GM20431 (cell line): ENCODE results near the gene DLGAP4.
"Not testable (repeated sequence)": the region's sequence is repeated elsewhere in the genome, so short reads cannot be mapped to it uniquely, and the experiment has no call there.

Experiments
- in situ Hi-C: fragments of 300-500 bp; cut with MseI, MboI; formaldehyde crosslinking; loops from one replicate; pipeline ENCODE4 v1.15.0; 2020; ENCODE audit warnings: low sequenced_read_pairs; ENCODE audit not compliant: unreplicated experiment

The DLGAP4 gene

DNA sequence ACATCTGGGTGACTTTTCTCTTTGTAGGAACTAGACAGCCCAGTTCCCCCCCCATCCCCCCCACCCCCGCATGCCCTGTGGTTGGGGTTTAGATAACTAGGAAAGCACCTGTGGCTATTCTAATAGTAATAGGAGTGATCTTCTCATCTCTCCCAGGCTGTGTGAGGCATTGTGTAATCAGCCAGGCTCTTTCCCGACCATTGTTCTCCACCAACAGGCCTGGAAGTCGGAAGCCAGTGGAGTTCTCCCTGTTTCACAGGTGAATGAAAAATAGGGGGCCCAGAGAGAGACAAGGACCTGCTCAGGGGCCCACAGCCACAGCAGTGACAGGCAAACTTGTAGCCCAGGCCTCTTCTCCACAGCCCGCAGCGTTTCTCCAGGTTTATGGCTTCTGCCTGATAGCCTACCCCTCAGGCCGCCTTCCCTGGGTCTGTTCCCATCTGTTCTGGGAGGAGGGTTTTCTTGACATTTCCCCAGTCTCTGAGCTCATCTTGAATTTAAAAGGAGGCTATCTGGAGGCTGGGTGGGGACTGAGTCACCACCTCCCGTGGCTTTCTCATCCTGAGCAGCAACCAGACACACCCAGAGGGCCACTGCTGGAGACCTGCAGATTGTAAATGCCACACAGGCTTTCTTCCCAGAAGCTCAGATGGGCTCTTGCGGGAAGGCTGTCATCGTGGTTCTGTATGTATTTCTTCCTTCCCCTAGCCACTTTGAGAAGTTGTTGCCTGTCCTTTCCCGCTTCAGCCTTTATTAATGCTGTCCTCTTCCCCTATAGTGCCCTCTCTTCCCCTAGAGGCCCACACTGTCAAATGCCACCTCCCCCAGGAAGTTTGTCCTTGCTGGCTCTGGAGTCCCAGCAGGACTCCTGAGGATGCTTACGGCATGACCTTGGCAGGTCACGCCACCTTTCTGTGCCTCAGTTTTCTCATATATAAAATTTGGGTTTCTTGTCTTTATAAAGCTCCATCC is 159.3 kb downstream of the DLGAP4 start:
- in situ Hi-C loops: no loop called here

DNA sequence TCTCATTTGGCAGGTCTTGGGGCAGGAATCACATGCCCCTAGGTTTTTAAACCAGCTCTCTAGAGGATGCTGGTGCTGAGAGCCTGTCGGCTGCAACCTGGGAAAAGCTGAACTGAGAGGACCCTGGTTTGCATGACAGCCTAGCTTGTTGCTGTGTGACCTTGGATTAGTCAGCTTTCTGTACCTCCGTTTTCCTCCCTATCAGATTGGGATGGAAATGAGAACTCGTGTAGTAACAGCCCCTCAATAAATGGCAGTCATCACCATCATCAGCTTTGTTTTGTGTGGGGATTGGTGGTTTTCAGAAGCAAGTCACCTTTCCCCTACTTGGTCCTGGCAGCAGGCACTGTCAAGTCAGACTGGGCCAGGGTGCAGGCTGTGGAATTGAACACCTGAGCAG is 159.9 kb downstream of the DLGAP4 start:
- in situ Hi-C loops: no loop called here

DNA sequence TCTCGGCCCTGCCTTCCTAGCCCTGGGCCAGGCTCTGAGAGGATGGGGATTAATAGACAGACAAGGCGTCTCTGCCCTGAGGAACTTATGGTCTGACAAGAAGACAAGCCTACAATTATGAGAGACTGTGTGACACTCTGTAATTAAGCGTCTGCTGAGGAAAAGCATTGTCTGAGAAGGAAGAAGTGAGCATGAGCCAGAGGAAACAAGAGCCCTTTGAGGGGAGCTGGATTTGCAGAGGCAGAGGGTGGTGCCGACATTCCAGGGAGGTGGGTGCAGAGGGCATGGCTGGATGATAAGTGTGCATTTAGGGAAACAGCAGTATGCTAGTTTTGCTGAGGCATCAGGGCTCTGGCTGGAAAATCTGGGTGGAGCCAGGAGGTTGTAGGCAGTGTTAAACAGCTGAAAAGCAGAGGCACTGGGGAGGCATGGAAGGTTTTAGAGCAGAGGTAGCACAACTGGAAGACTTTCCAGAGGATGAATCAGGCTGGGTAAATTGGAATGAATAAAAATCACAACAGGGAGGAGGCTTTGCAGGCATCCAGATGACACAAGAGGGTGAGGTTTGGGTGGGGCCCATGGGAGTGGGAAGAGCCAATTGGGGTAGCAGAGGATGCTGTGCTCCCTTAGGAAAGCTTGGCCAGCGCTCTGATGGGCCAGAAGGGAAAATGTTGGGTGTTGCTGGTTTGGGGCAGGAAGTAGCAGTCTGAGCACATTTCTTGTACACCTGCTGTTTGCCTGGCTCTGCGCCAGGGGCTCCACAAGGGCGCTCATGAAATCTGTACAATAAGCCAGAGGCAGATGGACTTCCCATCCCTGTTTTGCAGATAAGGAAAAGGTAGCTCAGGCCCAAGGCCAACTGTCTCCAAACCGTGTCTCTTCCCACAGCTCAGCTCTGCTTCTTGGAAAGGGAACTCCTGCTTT is 161.2 kb downstream of the DLGAP4 start:
- in situ Hi-C loops: no loop called here

DNA sequence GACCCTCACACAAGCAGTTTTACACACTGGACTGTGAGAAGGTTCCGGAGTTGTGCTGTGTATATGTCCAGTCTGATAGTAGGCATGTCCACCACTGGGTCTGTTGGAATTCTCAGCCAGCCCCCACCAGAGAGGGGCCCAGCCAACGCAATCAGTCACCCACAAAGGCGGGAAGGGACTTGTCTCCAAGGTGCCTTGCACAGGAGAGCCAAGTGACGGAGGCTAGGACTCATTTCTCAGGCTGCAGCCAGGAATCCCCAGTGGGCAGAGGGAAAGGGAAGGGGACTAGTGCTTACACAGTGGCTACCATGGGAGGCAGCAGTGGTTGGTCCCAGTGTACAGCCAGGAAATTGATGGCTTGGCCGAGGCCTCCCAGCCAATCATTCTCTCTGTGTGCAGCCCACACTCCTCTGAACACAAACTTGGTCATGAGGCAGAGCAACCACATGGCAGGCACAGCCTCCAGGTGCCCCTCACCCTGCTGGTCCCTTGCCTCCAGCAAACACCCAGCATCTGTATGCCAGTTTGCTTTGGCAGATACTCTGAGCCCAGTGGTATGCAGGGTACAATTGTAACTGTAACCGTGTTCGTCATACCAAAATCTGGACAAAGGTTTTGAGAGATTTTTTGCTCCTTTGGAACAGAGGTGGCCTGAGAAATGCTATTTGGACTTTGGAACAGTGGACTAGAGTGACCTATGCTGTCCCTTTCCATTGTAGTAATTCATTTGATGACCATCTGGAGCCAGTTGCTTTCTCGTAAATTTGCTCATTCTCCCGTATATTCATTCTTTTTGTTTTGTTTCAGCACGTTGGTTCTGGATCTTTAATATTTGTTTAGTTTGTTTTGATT is 162.2 kb downstream of the DLGAP4 start:
- in situ Hi-C loops: no loop called here

DNA sequence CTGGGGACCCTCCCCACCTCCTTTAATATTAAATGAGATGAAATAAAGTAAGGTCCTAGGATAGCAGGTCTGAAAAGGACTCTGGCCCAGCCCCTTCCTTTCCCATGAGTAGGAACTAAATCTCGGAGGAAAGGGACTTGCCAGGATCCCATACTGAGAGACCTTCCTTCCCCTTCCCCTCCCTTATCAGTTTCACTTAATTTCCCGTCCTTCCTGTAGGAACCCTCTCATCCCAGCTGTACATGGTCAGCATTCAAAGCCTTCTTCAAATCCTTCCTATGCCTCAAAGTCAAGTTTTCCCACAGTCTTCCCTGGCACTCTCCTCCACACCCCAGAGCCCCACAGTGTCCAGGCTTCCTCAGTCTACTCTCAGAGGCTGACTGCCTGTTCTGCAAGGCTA is 163.8 kb downstream of the DLGAP4 start:
- in situ Hi-C loops: no loop called here

DNA sequence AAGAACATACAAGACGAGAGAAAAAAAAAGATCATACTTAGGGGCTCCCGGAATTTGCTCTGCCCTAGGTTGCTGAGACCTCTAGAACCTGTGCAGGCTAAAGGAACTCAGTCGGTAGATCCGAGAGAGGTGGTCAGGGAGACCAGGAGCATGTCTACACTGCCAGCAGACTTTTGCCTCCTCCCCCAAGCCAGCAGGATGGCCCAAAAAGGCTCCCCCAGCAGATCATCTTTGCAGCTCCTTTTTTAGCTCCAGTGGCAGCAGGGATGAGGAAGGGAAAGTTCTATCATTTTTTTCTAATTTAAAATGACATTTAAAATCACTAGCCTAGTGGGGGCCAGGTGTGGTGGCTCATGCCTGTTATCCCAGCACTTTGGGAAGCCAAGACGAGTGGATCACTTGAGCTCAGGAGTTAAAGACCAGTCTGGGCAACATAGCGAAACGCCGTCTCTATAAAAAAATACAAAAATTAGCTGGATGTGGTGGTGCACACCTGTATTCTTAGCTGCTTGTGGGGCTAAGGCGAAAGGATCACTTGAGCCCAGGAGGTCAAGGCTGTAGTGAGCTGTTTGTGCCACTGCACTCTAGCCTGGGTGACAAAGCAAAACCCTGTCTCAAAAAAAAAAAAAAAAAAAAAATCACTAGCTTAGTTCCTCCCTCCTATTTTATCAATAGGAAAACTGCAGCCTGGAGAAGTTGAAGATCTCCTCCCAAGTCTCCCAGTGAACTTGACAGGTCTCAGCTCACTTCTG is 165.9 kb downstream of the DLGAP4 start:
- in situ Hi-C loops: no loop called here

DNA sequence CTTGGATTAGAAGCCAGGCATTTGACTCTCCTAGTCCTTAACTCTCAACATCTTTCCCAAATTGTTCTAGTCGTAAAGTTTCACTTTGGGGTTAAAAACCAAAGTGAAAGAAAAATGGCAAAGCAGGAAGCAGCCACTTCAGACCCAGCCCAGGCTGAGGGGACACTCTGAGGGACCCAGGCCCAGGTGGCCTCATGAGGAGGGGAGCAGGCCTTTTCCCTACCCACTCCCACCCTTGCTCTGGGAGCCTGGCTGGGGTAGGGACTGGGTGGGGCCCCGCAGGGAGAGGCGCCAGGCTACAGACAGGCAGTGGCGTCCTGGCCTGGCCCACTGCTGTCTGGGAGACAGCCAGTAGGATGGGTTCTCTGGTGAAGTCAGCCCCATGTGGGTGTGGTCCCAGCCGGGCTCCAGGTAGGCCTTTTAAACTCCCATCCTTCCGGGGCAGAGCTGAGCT is 166.5 kb downstream of the DLGAP4 start:
- in situ Hi-C loops: no loop called here

DNA sequence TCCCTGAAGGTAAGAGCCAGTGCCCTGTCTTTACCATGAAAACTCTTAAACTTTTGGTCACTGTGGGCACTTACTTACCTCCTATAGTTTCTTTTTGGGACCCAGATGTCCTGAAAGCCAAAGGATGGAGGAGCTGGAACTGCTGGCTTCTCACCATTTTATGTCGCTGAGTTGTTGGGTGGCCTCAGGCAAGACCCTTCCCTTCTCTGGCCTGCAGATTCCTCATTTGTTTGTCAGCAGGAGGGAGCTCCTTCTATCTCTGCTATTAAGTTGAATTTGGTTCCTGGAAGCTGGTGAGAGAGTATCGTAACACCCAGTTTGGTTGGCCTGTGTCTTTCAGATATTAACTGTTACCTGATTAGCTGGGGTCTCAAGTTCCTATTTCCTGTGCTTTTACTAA is 167.0 kb downstream of the DLGAP4 start:
- in situ Hi-C loops: no loop called here

DNA sequence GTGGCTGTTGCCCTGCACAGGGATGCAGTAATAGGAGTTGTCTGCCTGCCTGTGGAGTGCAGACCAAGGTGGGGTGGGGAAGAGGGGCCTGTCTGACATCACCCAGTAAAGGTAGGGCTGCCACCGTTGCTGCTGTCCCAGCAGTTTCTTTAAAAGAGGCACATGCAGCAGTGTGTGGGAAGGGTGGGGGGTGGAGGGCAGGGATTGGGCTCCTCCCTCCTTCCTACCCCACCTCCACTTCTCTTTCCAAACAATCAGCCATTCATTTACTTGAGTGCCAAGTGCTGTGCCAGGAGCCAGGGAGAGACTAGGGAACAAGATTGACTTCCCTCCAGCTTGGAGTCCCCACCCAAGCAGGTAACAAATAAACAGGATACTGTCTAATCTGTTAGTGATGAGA is 168.4 kb downstream of the DLGAP4 start:
- in situ Hi-C loops: no loop called here

DNA sequence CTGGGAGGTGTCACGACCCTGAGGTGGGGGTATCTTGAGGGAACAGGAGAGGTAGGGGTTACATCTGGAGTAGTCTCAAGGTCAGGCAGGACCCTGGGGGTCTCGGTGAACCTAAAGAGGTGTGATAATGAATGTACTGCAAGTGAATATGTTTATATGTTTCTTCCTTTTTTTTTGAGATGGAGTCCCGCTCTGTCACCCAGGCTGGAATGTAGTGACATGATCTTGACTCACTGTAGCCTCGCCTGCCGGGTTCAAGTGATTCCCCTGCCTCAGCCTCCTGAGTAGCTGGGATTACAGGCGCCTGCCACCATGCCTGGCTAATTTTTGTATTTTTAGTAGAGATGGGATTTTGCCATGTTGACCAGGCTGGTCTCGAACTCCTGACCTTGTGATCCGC is 168.9 kb downstream of the DLGAP4 start:
- in situ Hi-C loops: not testable (repeated sequence)

DNA sequence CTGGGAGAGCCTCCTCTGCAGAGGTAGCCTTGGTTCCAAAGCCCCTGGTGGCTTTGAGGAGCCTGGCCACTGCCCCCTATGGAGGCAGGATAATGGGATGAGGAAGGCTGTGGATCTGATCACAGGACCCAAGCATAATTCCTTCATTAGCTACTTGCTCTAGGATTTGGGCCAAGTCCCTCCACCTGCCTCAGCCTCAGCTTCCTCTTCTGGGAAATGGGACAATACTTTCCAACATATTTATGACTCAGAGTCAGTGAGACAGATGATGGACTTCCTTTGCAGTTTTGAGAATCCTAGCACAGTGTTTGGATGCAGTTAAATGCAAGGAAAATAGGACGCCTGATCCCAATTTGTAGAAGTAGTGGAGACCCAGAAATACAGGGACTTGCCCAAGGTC is 171.3 kb downstream of the DLGAP4 start:
- in situ Hi-C loops: no loop called here

DNA sequence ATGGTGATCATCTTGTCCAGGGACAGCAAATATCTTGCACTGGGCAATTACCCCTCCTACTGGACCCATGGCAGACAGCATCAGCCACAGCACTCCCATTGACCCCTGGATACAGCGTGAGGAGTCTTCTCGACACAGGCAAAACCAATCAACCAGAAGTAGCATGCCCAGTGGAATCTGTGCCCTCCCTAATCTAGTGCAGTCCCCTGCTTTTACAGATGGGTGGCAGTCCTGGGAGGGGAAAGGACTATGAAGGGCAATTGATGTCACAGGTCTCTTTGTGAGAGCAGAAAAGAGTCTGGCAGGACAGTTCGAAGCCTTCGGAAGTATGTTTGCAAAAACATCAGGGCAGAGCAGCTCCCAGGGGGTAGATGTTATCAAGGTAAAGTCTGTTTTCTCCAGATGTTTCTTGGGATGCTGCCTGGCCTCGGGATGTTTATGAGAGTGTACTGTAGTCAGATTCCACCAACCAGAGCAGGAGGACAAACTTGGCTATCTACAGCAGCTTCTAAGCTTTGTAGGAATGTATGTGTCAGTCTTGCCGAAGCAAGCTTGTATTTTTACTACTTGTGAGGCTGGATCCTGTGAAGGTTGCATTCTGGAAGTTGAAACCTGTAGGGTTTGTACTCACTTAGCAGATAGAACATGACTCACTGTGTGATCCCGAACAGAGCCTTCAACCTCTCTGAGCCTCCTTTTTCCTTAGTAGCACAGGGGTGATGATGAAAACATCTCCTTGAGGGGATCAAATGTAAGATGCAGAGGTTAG is 172.2 kb downstream of the DLGAP4 start:
- in situ Hi-C loops: no loop called here

DNA sequence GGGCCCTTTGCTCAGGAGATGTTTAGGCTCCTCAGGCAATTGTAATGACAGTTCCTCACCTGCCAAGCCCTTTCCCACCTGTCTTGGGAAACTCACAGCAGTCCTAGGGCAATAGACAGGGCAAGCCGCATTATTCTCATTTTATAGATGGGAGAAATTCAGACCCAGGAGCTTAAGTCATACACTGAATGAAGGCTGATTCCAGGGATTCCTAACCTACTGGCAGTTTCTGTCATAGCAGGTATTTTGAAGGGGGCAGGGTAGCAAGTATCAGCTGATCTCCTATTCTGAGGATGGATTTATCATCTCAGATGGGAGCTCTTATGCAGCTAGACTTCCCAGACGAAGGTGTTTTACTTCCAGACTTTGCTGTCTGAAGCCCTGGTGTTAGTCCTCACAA is 173.8 kb downstream of the DLGAP4 start:
- in situ Hi-C loops: no loop called here

DNA sequence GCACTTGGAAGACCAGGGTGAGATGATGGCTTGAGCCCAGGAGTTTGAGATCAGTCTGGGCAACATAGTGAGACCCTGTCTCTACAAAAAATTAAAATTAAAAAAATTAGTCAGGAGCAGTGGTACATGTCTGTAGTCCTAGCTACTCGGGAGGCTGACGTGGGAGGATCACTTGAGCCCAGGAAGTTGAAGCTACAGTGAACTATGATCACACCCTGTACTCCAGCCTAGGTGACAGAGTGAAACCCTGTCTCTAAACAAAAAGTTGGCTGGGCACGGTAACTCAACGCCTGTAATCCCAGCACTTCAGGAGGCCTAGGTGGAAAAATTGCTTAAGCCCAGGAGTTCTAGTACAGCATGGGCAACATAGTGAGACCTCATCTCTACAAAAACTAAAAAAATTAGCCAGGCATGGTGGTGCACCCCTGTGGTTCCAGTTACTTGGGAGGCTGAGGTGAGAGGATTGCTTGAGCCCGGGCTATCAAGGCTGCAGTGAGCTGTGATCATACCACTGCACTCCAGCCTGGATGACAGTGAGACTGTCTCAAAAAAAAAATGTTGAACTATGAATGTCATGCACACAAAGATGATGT is 174.4 kb downstream of the DLGAP4 start:
- in situ Hi-C loops: no loop called here

DNA sequence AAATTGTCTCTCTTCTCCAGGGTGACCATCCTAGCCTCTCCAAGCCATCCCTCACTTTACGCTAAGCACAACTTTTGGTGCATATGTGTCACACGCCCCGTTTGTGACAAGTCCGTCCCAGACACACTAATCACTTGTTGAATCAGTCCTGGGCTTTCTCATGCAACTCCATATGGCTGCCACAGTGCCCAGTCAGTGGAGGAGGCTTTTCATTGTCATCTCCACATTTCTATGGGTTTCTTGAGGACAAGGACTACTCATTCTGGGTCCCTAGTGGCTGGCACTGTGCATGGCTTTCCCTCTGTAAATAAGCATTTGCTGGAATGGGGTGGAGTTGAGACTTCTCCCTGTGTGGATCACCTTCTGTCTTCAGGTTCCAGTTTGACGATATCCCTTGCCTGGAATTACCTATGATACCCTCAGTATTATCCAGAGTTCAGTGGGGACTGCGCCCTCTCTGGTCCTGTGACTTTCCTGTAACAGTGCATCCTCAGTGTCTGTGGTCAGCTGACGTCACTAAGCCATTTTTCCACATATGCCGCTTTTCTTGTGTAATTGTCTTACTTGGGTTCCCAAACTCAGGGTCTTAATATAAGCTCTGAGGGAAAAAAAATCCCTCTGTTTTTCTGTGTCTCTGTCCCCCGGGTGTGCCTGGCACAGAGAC is 175.4 kb downstream of the DLGAP4 start:
- in situ Hi-C loops: no loop called here

DNA sequence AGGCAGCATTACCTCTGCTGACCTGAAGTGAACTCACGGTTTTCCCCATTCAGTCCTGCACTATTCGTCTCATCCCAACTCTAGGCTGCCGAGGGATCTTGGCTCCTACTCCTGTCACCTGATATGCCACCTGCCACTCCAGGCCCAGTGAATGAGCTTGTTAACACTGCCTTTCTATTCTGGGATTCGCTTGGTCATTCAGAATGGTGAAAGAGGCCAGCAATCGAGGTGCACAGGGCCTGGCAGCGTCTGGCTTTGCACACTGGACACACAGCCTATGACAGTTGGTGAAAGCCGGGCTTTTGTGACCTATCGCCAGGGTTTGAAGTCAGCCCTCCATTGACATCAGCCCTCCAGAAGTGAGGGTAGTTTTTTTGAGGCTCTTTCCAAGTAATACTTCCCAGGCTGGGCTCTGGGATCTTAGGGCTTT is 175.9 kb downstream of the DLGAP4 start:
- in situ Hi-C loops: no loop called here

DNA sequence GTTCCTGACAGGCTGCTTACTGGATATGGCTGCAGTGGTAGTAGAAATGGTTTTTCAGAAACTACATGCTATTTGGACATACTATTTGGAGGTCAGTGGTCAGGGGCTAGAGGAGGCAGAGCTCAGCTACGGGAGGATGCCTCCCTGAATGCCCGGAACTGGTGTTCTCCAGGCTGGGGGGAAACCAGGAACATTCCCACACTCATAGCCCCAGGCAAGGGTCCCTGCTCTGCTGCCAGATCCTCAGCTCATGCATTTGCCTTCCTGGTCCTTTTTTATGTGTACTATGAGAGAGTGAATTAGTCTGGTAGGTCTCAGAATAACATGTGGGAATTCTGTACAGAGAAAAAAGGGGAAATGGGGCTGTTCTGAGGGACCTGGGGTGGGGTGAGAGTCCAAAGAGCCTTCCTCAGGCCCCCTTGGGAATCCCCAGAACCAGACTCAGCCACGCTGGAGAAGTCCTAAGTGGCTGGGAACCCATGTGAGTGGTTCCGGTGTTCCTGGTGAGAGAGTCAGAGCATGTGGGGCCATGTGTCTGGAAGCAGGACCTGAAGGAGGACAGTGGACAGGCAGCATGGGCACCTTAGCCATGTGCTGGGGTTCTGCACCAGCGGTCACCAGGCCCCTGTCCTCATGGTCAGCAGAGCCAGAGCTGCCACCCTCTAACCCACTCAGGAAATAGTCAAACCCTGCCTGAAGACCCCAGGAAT is 177.2 kb downstream of the DLGAP4 start:
- in situ Hi-C loops: no loop called here
